Measurements from ENCODE around the gene SYNE1. TPM values are rescaled to one million over a fixed set of nuclear protein-coding genes. Genes with fewer than 3 reads are reported as not detected.

The SYNE1 gene
- total RNA-seq, 6 experiments from 2014 or later: 60.0 to 69.0 (median 66.9) TPM

- peaks cover 21% of the 10 kb centered on the region for H3K4me1 Mint-ChIP-seq (ENCODE audit: low read depth)
- peak overlapping the region; percentile 53; the same call in 1 of the 2 replicates for H3K4me3 Mint-ChIP-seq
- DNase-seq: no peak
- no peak for TF ChIP-seq CTCF (IDR thresholded peaks at IDR 0.05)
- peak overlapping the region; percentile 92 for H3K27ac Mint-ChIP-seq
- no peaks in the 10 kb centered on the region for H3K9me3 Mint-ChIP-seq
- H3K36me3 Mint-ChIP-seq (ENCODE audit: low read depth): peaks cover 44% of the 10 kb centered on the region
- H3K27me3 Mint-ChIP-seq (ENCODE audit: insufficient read depth): peaks cover 1% of the 10 kb centered on the region; the same call in 1 of the 2 replicates
These were observed 403.4 kb downstream of the SYNE1 start for GRCh38 chr6:152233547-152234320.

- DNase-seq: peak; percentile 49
- H3K27me3 Mint-ChIP-seq (ENCODE audit: insufficient read depth): peaks cover 1% of the 10 kb centered on the region; the same call in 1 of the 2 replicates
- peaks cover 21% of the 10 kb centered on the region for H3K4me1 Mint-ChIP-seq (ENCODE audit: low read depth)
These were observed 404.5 kb downstream of the SYNE1 start for GRCh38 chr6:152232501-152233151.

GRCh38 chr6:152229330-152229729, 407.8 kb downstream of the SYNE1 start:
- H3K27me3 Mint-ChIP-seq (ENCODE audit: insufficient read depth): no peaks in the 10 kb centered on the region
- peaks cover 39% of the 10 kb centered on the region for H3K36me3 Mint-ChIP-seq (ENCODE audit: low read depth)
- no peak for DNase-seq
- TF ChIP-seq CTCF (IDR thresholded peaks at IDR 0.05): no peak
- no peak overlapping the region for H3K4me3 Mint-ChIP-seq
- H3K9me3 Mint-ChIP-seq: no peaks in the 10 kb centered on the region
- H3K4me1 Mint-ChIP-seq (ENCODE audit: low read depth): peaks cover 21% of the 10 kb centered on the region
- H3K27ac Mint-ChIP-seq: no peak overlapping the region

More at GRCh38 chr6:152232501-152233151, 404.5 kb downstream of the SYNE1 start:
- Mint-ChIP-seq H3K27ac (peak overlapping the region; percentile 92), H3K9me3 (no peaks in the 10 kb centered on the region), H3K4me3 (peak overlapping the region; percentile 53), H3K36me3 (ENCODE audit: low read depth) (peaks cover 44% of the 10 kb centered on the region)
- peak; percentile 53 for TF ChIP-seq CTCF (IDR thresholded peaks at IDR 0.05)

- H3K4me1 Mint-ChIP-seq (ENCODE audit: low read depth): no peaks in the 10 kb centered on the region
These were observed 411.0 kb downstream of the SYNE1 start for GRCh38 chr6:152226119-152226518.

More at GRCh38 chr6:152226119-152226518, 411.0 kb downstream of the SYNE1 start:
- H3K9me3 Mint-ChIP-seq: peaks cover 18% of the 10 kb centered on the region
- peaks cover 51% of the 10 kb centered on the region for H3K36me3 Mint-ChIP-seq (ENCODE audit: low read depth)
- H3K4me3 Mint-ChIP-seq: no peak overlapping the region
- TF ChIP-seq CTCF (IDR thresholded peaks at IDR 0.05): no peak
- H3K27me3 Mint-ChIP-seq (ENCODE audit: insufficient read depth): peaks cover 2% of the 10 kb centered on the region; the same call in 1 of the 2 replicates
- DNase-seq: no peak
- H3K27ac Mint-ChIP-seq: no peak overlapping the region; the same call in 1 of the 2 replicates
